Dedifferentiated amniotic fluid mesenchymal stem cell (primary cell): ENCODE measurements around the gene MAPKAPK3.

ENCODE experiments used
- DNase-seq: peaks from one replicate; pipeline ENCODE4 v3.0.0-alpha.2; 2016; ENCODE audit errors: extremely low spot score

MAPKAPK3 gene

GRCh38 chr3:50609071-50609762 is 7.7 kb upstream of the MAPKAPK3 start:
- DNase-seq, result no peak

GRCh38 chr3:50609763-50610085 is 7.2 kb upstream of the MAPKAPK3 start:
- no peak for DNase-seq

- DNase-seq, result no peak
These were observed 6.6 kb upstream of the MAPKAPK3 start for GRCh38 chr3:50610181-50610971.

GRCh38 chr3:50610992-50611463 is 5.9 kb upstream of the MAPKAPK3 start:
- DNase-seq, result no peak

- DNase-seq, result peak; percentile 83
These were observed 5.3 kb upstream of the MAPKAPK3 start, which contains the start of gene CISH for GRCh38 chr3:50611464-50612233. CISH (minus strand) TSS chr3:50611774; CDS start chr3:50611650, 124 bp downstream.

GRCh38 chr3:50612234-50612882 is 4.6 kb upstream of the MAPKAPK3 start:
- no peak for DNase-seq

GRCh38 chr3:50612970-50613846 is 3.7 kb upstream of the MAPKAPK3 start:
- DNase-seq, result no peak

GRCh38 chr3:50615190-50615589 is 1.8 kb upstream of the MAPKAPK3 start:
- no peak for DNase-seq

- peak; percentile 86 for DNase-seq
These were observed 765 bp upstream of the MAPKAPK3 start for GRCh38 chr3:50616003-50616769.

- DNase-seq, result peak; percentile 83
These were observed 218 bp upstream of the MAPKAPK3 start for GRCh38 chr3:50616770-50617095.

- no peak for DNase-seq
These were observed 1.0 kb downstream of the MAPKAPK3 start for GRCh38 chr3:50617911-50618481.

GRCh38 chr3:50620420-50620819 is 3.5 kb downstream of the MAPKAPK3 start:
- no peak for DNase-seq

GRCh38 chr3:50620820-50621219 is 3.9 kb downstream of the MAPKAPK3 start:
- no peak for DNase-seq

GRCh38 chr3:50622881-50623280 is 5.9 kb downstream of the MAPKAPK3 start:
- DNase-seq, result no peak

- no peak for DNase-seq
These were observed 7.0 kb downstream of the MAPKAPK3 start for GRCh38 chr3:50623840-50624474.

- no peak for DNase-seq
These were observed 7.7 kb downstream of the MAPKAPK3 start for GRCh38 chr3:50624634-50625033.

GRCh38 chr3:50625231-50626182 is 8.6 kb downstream of the MAPKAPK3 start:
- no peak for DNase-seq

GRCh38 chr3:50626401-50626800 is 9.4 kb downstream of the MAPKAPK3 start:
- DNase-seq, result no peak
